Measurements from ENCODE around the gene WDTC1. TPM values are rescaled to one million over a fixed set of nuclear protein-coding genes. Genes with fewer than 3 reads are reported as not detected.

Gene WDTC1
- total and polyA plus RNA-seq, 3 donors from 2014 or later = 61.4 to 142 (median 69.5) TPM

GRCh38 chr1:27293915-27294314, 59.5 kb downstream of the WDTC1 start:
- Histone ChIP-seq H3K27ac (no peak overlapping the region), H3K27me3 (no peaks in the 10 kb centered on the region), H3K9me3 (no peaks in the 10 kb centered on the region), H3K4me3 (no peak overlapping the region), H3K36me3 (ENCODE audit: low read depth, missing control alignments) (no peaks in the 10 kb centered on the region), H3K4me1 (peaks cover 4% of the 10 kb centered on the region)
- DNase-seq = no peak
- TF ChIP-seq CTCF (IDR thresholded peaks at IDR 0.05) (no peak), POLR2A (IDR thresholded peaks at IDR 0.05) (no peak)
- intact Hi-C loops (cut with DNase I; ENCODE audit: low total_unique reads) = no loop called here
- WGBS, 2 donors = 85 to 95% methylated on average over 8 of the region's 8 CpGs

GRCh38 chr1:27296773-27297291, 62.4 kb downstream of the WDTC1 start:
- no peak for TF ChIP-seq POLR2A (IDR thresholded peaks at IDR 0.05)
- TF ChIP-seq CTCF (IDR thresholded peaks at IDR 0.05) = peak in 2 of 3 experiments; percentile 60 to 71
- Histone ChIP-seq H3K4me3 (no peak overlapping the region), H3K27ac (no peak overlapping the region), H3K36me3 (ENCODE audit: low read depth, missing control alignments) (no peaks in the 10 kb centered on the region), H3K9me3 (no peaks in the 10 kb centered on the region), H3K4me1 (peaks cover 19% of the 10 kb centered on the region), H3K27me3 (no peaks in the 10 kb centered on the region)
- 60 to 84% methylated on average over 6 to 10 of the region's 10 CpGs for WGBS, 2 donors
- DNase-seq = peak; percentile 75
- intact Hi-C loops (cut with DNase I; ENCODE audit: low total_unique reads) = no loop called here

- no peaks in the 10 kb centered on the region for H3K9me3 ChIP-seq
- peaks cover 19% of the 10 kb centered on the region for H3K4me1 ChIP-seq
- TF ChIP-seq CTCF (IDR thresholded peaks at IDR 0.05) (no peak), POLR2A (IDR thresholded peaks at IDR 0.05) (no peak)
- WGBS, 2 donors = 90 to 96% methylated on average over 3 of the region's 3 CpGs
- intact Hi-C loops (cut with DNase I; ENCODE audit: low total_unique reads) = no loop called here
- no peaks in the 10 kb centered on the region for H3K27me3 ChIP-seq
- H3K36me3 ChIP-seq (ENCODE audit: low read depth, missing control alignments) = no peaks in the 10 kb centered on the region
- no peak overlapping the region for H3K4me3 ChIP-seq
- no peak for DNase-seq
- peak overlapping the region in 1 of 2 donors; percentile 50 for H3K27ac ChIP-seq
Measured at GRCh38 chr1:27297903-27298302, 63.5 kb downstream of the WDTC1 start.

- Histone ChIP-seq H3K36me3 (ENCODE audit: low read depth, missing control alignments) (no peaks in the 10 kb centered on the region), H3K4me1 (peaks cover 19% of the 10 kb centered on the region), H3K4me3 (no peak overlapping the region), H3K9me3 (no peaks in the 10 kb centered on the region), H3K27me3 (no peaks in the 10 kb centered on the region), H3K27ac (peak overlapping the region; percentile 50 to 57)
- DNase-seq = no peak
- TF ChIP-seq POLR2A (IDR thresholded peaks at IDR 0.05) = no peak
- no peak for TF ChIP-seq CTCF (IDR thresholded peaks at IDR 0.05)
- intact Hi-C loops (cut with DNase I; ENCODE audit: low total_unique reads) = no loop called here
- WGBS, 2 donors = 80 to 82% methylated on average over 7 to 8 of the region's 8 CpGs
Measured at GRCh38 chr1:27298632-27299384, 64.4 kb downstream of the WDTC1 start.
